GM23338 (cell line): ENCODE measurements around the gene OR5H2.

ENCODE experiments used
- CREB1 ChIP-seq: fragments of 250-450 bp; sonication (Bioruptor Pico); IDR thresholded peaks from 2 replicates; pipeline ENCODE4 v1.5.0; 2020; ENCODE audit warnings: low read depth, mild to moderate bottlenecking, moderate library complexity
- ETS1 ChIP-seq: IDR thresholded peaks from 2 replicates; pipeline ENCODE4 v1.6.1; 2016; ENCODE audit warnings: antibody characterized with exemption
- EZH2 ChIP-seq: fragments of 200-600 bp; sonication (generic); IDR thresholded peaks from one replicate; pipeline ENCODE4 v1.8.0; 2017; ENCODE audit warnings: antibody characterized with exemption, mild to moderate bottlenecking, low read depth; ENCODE audit not compliant: unreplicated experiment
- EZH2phosphoT487 ChIP-seq: fragments of 200-600 bp; sonication (generic); IDR thresholded peaks from one replicate; pipeline ENCODE4 v1.8.1; 2018; ENCODE audit warnings: antibody characterized with exemption; ENCODE audit not compliant: unreplicated experiment
- JUNB ChIP-seq: IDR thresholded peaks from one replicate; pipeline ENCODE4 v1.6.1; 2016; ENCODE audit warnings: antibody characterized with exemption; ENCODE audit not compliant: unreplicated experiment
- NANOG ChIP-seq: IDR thresholded peaks from 2 replicates; pipeline ENCODE4 v1.6.1; 2016; ENCODE audit warnings: antibody characterized with exemption, borderline replicate concordance
- POLR2AphosphoS5 ChIP-seq: IDR thresholded peaks from 2 replicates; pipeline ENCODE4 v1.6.1; 2016; ENCODE audit warnings: antibody characterized with exemption, low read depth
- ZNF114 ChIP-seq: fragments of 250-450 bp; sonication (Bioruptor Pico); IDR thresholded peaks from 2 replicates; pipeline ENCODE4 v1.5.0; 2020; ENCODE audit warnings: mild to moderate bottlenecking, moderate library complexity
- TF ChIP-seq, protein P1 (sequence below), 2 experiments: fragments of 200-600 bp in 1 of 2; sonication (generic) in 1 of 2; conservative IDR thresholded peaks; 2 replicates each; pipeline versions ENCODE4 v1.5.1 to v1.6.1; 2016 to 2017; ENCODE audit warnings: antibody characterized with exemption in 2 of 2, low read depth in 2 of 2, mild to moderate bottlenecking in 2 of 2, moderate library complexity in 1 of 2
- TF ChIP-seq, protein P2 (sequence below): IDR thresholded peaks from one replicate; pipeline ENCODE4 v1.6.1; 2018; ENCODE audit warnings: antibody characterized with exemption; ENCODE audit not compliant: unreplicated experiment

GRCh38 chr3:98326945-98327344 lies 44.6 kb downstream of the OR5H2 start:
- TF ChIP-seq EZH2: no peak
- TF ChIP-seq, protein P1, sequence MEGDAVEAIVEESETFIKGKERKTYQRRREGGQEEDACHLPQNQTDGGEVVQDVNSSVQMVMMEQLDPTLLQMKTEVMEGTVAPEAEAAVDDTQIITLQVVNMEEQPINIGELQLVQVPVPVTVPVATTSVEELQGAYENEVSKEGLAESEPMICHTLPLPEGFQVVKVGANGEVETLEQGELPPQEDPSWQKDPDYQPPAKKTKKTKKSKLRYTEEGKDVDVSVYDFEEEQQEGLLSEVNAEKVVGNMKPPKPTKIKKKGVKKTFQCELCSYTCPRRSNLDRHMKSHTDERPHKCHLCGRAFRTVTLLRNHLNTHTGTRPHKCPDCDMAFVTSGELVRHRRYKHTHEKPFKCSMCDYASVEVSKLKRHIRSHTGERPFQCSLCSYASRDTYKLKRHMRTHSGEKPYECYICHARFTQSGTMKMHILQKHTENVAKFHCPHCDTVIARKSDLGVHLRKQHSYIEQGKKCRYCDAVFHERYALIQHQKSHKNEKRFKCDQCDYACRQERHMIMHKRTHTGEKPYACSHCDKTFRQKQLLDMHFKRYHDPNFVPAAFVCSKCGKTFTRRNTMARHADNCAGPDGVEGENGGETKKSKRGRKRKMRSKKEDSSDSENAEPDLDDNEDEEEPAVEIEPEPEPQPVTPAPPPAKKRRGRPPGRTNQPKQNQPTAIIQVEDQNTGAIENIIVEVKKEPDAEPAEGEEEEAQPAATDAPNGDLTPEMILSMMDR (conservative IDR thresholded peaks at IDR 0.05; ENCODE audit: low read depth in 2 of 2): no peak
- no peak for TF ChIP-seq EZH2phosphoT487
- TF ChIP-seq, protein P2, sequence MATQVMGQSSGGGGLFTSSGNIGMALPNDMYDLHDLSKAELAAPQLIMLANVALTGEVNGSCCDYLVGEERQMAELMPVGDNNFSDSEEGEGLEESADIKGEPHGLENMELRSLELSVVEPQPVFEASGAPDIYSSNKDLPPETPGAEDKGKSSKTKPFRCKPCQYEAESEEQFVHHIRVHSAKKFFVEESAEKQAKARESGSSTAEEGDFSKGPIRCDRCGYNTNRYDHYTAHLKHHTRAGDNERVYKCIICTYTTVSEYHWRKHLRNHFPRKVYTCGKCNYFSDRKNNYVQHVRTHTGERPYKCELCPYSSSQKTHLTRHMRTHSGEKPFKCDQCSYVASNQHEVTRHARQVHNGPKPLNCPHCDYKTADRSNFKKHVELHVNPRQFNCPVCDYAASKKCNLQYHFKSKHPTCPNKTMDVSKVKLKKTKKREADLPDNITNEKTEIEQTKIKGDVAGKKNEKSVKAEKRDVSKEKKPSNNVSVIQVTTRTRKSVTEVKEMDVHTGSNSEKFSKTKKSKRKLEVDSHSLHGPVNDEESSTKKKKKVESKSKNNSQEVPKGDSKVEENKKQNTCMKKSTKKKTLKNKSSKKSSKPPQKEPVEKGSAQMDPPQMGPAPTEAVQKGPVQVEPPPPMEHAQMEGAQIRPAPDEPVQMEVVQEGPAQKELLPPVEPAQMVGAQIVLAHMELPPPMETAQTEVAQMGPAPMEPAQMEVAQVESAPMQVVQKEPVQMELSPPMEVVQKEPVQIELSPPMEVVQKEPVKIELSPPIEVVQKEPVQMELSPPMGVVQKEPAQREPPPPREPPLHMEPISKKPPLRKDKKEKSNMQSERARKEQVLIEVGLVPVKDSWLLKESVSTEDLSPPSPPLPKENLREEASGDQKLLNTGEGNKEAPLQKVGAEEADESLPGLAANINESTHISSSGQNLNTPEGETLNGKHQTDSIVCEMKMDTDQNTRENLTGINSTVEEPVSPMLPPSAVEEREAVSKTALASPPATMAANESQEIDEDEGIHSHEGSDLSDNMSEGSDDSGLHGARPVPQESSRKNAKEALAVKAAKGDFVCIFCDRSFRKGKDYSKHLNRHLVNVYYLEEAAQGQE: no peak
- no peak for TF ChIP-seq ZNF114
- no peak for TF ChIP-seq ETS1
- no peak for TF ChIP-seq NANOG
- no peak for TF ChIP-seq POLR2AphosphoS5
- TF ChIP-seq CREB1 (CRISPR knock-in tag): no peak
- no peak for TF ChIP-seq JUNB
